ENCODE results near the gene SLC4A9.

DNA sequence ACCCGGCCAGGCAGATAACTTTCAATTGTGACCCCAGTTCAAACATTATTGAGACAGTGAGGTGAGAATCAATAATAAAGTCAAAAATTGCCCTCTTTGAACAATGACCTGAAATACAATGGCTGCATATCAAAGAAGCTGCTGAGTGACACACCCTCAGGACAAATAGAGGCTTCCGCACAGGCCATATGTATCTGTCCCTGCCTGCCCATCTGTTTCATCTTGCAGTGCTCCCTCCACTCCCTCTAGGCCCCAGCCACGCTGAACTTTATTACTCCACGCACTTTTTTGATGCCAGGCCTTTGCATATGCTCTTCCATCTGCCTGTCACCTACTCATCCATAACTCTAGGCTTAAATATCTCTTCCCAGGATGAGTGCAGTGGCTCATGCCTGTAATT, 41.2 kb upstream of the SLC4A9 start:
- TF ChIP-seq FOXM1 (IDR thresholded peaks at IDR 0.05; ENCODE audit: borderline replicate concordance) (no peak), BHLHE40 (IDR thresholded peaks at IDR 0.05; ENCODE audit: borderline replicate concordance) (no peak), SUZ12 (IDR thresholded peaks at IDR 0.05) (no peak)

Data from HEK293T (cell line).